NCI-H1092 (cell line): Measurements from ENCODE around the gene DUS1L.

ENCODE experiments used
- DNase-seq: peaks from one replicate; lab custom pipeline; 2025; lab: John Stamatoyannopoulos, UW

Gene DUS1L

DNA sequence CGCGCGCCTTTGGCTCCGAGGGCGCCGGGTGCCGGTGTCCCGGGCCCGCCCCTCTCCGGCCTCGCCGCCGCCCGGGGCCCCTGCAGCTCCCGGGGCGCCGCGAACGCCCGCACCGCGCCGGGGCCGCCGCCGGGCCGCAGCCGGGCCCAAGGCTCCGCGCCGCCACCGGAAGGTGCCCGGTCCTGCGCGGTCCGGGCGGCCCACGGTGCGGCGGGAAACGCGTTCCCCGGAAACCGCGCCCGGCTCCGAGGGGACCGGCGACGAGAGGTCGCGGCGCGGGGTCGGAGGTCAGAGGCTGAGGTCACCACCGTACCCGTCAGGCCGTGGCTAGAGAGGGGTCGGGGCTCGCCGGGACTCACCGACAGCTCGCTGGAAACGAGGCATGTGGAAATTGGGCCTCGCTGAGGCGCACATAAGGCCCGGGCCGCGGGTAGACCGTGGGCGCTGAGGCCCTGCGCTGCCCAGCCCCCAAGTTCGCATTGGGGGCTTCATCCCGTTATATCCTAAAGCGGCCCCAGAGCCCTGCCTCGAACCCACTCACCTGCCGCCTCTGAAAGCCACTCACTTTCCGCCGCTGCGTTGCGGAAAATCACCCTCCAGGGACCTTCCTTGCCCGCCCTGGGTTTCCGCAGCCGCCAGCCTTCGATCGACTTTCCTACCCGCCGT is at the start of gene DUS1L:
TSS of gene DUS1L (minus strand) at position 167 of the 666 bp plus-strand sequence. CDS start 745 bp downstream, outside the sequence.
- DNase-seq = no peak

GRCh38 chr17:82114872-82115271 is 49.3 kb upstream of the DUS1L start:
- no peak for DNase-seq

- DNase-seq = no peak
These were observed 48.8 kb upstream of the DUS1L start for GRCh38 chr17:82114447-82114846.

DNA sequence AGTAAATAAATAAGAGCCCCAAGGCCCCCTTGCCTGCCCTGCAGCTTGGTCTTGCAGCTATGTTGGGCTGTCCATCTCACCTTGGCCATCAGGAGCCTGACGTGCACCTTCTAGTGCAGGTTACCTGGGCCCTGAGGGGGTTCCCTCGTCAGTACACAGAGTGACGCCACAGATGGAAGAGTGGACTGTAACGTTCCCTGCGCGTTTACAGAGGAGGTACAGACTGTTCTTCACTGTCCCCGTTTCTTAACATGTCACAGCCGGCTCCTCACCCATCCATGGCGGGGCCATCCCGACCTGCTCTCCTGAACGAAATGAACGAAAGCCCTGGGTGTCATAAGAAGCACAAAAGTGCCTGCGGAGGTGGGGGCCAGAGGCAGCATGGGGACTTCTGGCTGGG is 48.3 kb upstream of the DUS1L start:
- DNase-seq = no peak

- no peak for DNase-seq
These were observed 47.8 kb upstream of the DUS1L start for GRCh38 chr17:82113422-82113821.

- DNase-seq = no peak
These were observed 47.3 kb upstream of the DUS1L start for GRCh38 chr17:82112914-82113311.

- DNase-seq = no peak
These were observed 46.7 kb upstream of the DUS1L start for GRCh38 chr17:82112181-82112913.

DNA sequence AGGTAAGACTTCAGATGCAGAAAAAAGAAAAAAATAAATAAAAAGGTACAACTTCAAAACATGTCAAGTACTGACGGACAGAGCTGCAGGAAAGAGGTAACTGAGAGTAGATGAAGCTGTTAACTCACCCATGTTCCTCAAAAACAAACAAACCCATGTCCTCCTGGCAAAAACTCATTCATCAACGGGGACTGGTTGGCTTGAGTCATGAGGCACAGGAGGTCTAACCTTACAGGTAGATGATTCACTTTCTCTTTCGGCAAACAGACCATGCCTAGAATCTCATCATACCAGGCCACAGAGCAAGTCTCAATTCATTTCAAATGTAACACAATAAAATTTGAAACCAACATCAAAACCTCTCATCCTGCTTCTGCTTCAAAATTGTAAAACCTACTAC is 44.7 kb upstream of the DUS1L start:
- no peak for DNase-seq

GRCh38 chr17:82108961-82109475 is 43.4 kb upstream of the DUS1L start:
- DNase-seq = no peak

GRCh38 chr17:82108496-82108945 is 42.9 kb upstream of the DUS1L start:
- no peak for DNase-seq

DNA sequence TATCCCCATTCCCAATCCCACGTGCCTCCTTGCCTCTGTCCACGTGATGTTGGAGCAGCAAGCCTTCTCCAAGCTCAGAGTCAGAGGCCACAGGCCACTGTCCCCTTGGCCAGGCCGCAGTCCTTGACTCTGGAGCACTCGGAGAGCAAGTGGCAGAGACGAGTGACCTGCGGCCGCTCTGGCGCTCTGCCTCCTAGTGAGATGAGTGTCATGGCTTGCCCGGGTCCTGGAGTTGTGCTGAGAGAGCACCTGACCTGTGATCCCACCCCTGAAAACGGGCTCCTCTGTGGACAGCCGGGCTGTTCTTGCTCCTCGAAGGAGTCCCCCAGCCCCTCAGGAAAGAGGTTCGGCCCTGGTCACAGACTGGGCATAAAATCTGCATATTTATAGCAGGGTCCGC is 42.4 kb upstream of the DUS1L start:
- no peak for DNase-seq

- DNase-seq = no peak
These were observed 41.8 kb upstream of the DUS1L start for GRCh38 chr17:82107341-82107860.

- no peak for DNase-seq
These were observed 41.2 kb upstream of the DUS1L start for GRCh38 chr17:82106688-82107305.

- DNase-seq = no peak
These were observed 40.5 kb upstream of the DUS1L start for GRCh38 chr17:82105882-82106687.

- DNase-seq = no peak
These were observed 39.8 kb upstream of the DUS1L start for GRCh38 chr17:82105417-82105881.

GRCh38 chr17:82104797-82105416 is 39.3 kb upstream of the DUS1L start:
- no peak for DNase-seq

DNA sequence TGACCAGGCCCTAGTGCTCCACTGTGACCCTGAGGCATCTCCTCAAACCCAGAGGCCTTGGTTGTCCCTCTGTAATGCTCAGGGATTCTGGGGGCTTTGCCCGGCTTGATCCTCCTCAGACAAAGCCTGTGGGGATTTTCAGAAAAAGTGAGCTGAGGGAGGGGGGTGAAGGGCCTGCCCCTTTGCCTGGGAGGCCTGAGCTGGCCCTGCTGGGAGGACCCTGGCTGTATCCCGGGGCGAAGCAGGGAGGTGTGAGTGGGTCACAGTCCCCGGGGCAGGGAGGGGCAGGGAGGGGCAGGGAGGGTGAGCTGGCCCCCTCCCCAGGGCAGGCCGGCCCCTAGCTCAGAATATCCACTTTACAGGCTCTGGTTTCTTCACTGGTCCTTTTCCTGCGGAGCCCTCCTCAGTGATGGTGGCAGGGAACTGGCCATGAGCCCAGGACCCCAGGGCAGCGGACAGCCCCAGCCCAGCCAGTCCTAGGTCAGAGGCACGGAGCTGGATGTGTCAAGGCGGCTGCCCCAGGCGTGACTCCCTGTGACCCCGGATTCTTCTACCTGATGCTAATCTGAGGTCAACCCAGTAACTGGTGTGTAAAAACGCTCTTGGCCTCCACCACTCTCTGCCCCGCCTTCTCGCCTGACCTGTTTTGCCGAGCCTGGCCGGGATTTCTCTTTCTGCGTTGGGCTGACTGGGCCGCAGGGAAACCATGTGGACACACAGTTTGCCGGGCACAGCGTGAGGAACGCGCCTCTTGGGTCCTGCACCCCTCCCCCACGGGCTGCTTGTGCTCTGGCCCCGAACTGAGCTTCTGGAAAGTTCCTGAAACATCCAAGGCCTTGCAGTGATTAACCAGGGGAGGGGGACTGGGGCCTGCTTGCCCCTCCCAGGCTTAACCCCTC is 38.2 kb upstream of the DUS1L start:
- DNase-seq = no peak

GRCh38 chr17:82101767-82102679 is 36.4 kb upstream of the DUS1L start:
- DNase-seq = no peak

GRCh38 chr17:82101301-82101715 is 35.7 kb upstream of the DUS1L start:
- DNase-seq = no peak
